Panc1 (cell line): ENCODE measurements around the gene SORBS1.

Source experiments
- SIN3A ChIP-seq: IDR thresholded peaks from 2 replicates; pipeline ENCODE4 v1.6.1; 2012; ENCODE audit warnings: low read depth, mild to moderate bottlenecking, low read length, moderate library complexity, borderline replicate concordance; ENCODE audit not compliant: insufficient read depth
- TF ChIP-seq, protein P1 (sequence below): fragments of 450-650 bp; IDR thresholded peaks from 2 replicates; pipeline ENCODE4 v1.5.1; 2017; ENCODE audit warnings: mild to moderate bottlenecking
- TF ChIP-seq, protein P2 (sequence below), 2 experiments: IDR thresholded peaks; 2 replicates each; pipeline ENCODE4 v1.6.1; 2011 to 2012; ENCODE audit warnings: low read depth in 2 of 2, control low read depth in 1 of 2, low read length in 1 of 2, mild to moderate bottlenecking in 1 of 2, moderate library complexity in 1 of 2; ENCODE audit not compliant: insufficient read depth in 1 of 2

DNA sequence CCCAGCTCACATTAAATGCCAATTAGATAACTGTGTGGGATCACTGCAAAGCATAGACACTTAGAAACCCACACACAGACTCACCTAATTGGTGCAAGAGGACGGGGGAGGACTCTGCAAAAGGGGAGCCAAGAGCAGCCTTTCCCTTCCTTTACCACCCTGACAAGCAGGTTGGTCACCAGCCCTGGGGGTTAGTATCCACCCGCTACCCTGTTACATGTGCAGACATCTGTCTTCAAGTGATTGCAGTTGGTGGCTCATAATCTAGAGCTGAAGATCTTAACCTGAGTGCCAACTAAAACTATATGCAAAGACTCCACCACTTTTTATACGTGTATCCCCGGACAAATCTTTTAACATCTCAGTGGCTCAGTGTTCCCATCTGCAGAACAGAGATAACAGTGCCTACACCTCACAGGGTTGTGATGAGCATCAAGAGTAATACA, 56.9 kb downstream of the SORBS1 start:
- TF ChIP-seq, protein P1, sequence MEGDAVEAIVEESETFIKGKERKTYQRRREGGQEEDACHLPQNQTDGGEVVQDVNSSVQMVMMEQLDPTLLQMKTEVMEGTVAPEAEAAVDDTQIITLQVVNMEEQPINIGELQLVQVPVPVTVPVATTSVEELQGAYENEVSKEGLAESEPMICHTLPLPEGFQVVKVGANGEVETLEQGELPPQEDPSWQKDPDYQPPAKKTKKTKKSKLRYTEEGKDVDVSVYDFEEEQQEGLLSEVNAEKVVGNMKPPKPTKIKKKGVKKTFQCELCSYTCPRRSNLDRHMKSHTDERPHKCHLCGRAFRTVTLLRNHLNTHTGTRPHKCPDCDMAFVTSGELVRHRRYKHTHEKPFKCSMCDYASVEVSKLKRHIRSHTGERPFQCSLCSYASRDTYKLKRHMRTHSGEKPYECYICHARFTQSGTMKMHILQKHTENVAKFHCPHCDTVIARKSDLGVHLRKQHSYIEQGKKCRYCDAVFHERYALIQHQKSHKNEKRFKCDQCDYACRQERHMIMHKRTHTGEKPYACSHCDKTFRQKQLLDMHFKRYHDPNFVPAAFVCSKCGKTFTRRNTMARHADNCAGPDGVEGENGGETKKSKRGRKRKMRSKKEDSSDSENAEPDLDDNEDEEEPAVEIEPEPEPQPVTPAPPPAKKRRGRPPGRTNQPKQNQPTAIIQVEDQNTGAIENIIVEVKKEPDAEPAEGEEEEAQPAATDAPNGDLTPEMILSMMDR, result no peak
- TF ChIP-seq, protein P2, sequence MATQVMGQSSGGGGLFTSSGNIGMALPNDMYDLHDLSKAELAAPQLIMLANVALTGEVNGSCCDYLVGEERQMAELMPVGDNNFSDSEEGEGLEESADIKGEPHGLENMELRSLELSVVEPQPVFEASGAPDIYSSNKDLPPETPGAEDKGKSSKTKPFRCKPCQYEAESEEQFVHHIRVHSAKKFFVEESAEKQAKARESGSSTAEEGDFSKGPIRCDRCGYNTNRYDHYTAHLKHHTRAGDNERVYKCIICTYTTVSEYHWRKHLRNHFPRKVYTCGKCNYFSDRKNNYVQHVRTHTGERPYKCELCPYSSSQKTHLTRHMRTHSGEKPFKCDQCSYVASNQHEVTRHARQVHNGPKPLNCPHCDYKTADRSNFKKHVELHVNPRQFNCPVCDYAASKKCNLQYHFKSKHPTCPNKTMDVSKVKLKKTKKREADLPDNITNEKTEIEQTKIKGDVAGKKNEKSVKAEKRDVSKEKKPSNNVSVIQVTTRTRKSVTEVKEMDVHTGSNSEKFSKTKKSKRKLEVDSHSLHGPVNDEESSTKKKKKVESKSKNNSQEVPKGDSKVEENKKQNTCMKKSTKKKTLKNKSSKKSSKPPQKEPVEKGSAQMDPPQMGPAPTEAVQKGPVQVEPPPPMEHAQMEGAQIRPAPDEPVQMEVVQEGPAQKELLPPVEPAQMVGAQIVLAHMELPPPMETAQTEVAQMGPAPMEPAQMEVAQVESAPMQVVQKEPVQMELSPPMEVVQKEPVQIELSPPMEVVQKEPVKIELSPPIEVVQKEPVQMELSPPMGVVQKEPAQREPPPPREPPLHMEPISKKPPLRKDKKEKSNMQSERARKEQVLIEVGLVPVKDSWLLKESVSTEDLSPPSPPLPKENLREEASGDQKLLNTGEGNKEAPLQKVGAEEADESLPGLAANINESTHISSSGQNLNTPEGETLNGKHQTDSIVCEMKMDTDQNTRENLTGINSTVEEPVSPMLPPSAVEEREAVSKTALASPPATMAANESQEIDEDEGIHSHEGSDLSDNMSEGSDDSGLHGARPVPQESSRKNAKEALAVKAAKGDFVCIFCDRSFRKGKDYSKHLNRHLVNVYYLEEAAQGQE (IDR thresholded peaks at IDR 0.05; ENCODE audit: insufficient read depth in 1 of 2, low read depth in 2 of 2, low read length in 1 of 2), result no peak
- TF ChIP-seq SIN3A, result no peak
